Keratinocyte (primary cell): ENCODE data around the gene PNCK. TPM values are rescaled to one million over a fixed set of nuclear protein-coding genes. Genes with fewer than 3 reads are reported as not detected.

Source experiments
- DNase-seq: peaks from one replicate; pipeline ENCODE4 v3.0.0-alpha.2; 2011; ENCODE audit warnings: low read depth, missing footprints, low spot score
- FAIRE-seq: peaks from 2 replicates; lab custom pipeline; 2011; peaks lifted over from hg19 to GRCh38; lab: Jason Lieb, UNC
- H2AFZ ChIP-seq: 2 replicates; pipeline ENCODE4 v1.6.0; 2012; ENCODE audit warnings: low read length, control low read depth, inconsistent platforms; ENCODE audit not compliant: control insufficient read depth
- H3K27ac ChIP-seq: 2 replicates; pipeline ENCODE4 v1.5.1; 2011; ENCODE audit warnings: low read length; ENCODE audit not compliant: control insufficient read depth, insufficient read depth
- H3K27me3 ChIP-seq: 3 replicates; pipeline ENCODE4 v1.6.0; 2011; ENCODE audit warnings: low read length; ENCODE audit not compliant: control insufficient read depth, insufficient read depth; ENCODE audit errors: extremely low read depth
- H3K36me3 ChIP-seq, 2 experiments: 2 replicates in 1 of 2; 3 replicates in 1 of 2; pipeline ENCODE4 v1.5.1; 2011; ENCODE audit warnings: low read length in 2 of 2, mild to moderate bottlenecking in 1 of 2; ENCODE audit not compliant: control insufficient read depth in 2 of 2, insufficient read depth in 2 of 2; ENCODE audit errors: extremely low read depth in 1 of 2
- H3K4me1 ChIP-seq: 3 replicates; pipeline ENCODE4 v1.5.1; 2011; ENCODE audit warnings: low read length; ENCODE audit not compliant: control insufficient read depth, insufficient read depth; ENCODE audit errors: extremely low read depth
- H3K4me2 ChIP-seq: 3 replicates; pipeline ENCODE4 v1.6.0; 2011; ENCODE audit warnings: low read depth, low read length; ENCODE audit not compliant: control insufficient read depth, insufficient read depth; ENCODE audit errors: extremely low read depth
- H3K4me3 ChIP-seq, 3 experiments: fragments of 200-600 bp in 1 of 3; sonication (generic) in 1 of 3; 2 replicates in 2 of 3; 3 replicates in 1 of 3; pipeline ENCODE4 v1.5.1; 2011 to 2016; ENCODE audit warnings: low read length in 3 of 3, mild to moderate bottlenecking in 3 of 3, control low read depth in 2 of 3, inconsistent platforms in 1 of 3, low read depth in 1 of 3, mixed read lengths in 1 of 3, mixed run types in 1 of 3, moderate library complexity in 1 of 3; ENCODE audit not compliant: control insufficient read depth in 2 of 3, insufficient read depth in 2 of 3; ENCODE audit errors: extremely low read depth in 1 of 3
- H3K79me2 ChIP-seq: 2 replicates; pipeline ENCODE4 v1.6.0; 2012; ENCODE audit warnings: low read length; ENCODE audit not compliant: control insufficient read depth, insufficient read depth
- H3K9ac ChIP-seq: 3 replicates; pipeline ENCODE4 v1.6.0; 2011; ENCODE audit warnings: low read length; ENCODE audit not compliant: control insufficient read depth, insufficient read depth; ENCODE audit errors: extremely low read depth
- H3K9me1 ChIP-seq: 3 replicates; pipeline ENCODE4 v1.6.0; 2011; ENCODE audit warnings: low read length; ENCODE audit not compliant: control insufficient read depth, insufficient read depth; ENCODE audit errors: extremely low read depth
- H3K9me3 ChIP-seq: 2 replicates; pipeline ENCODE4 v1.5.1; 2012; ENCODE audit warnings: low read depth, low read length; ENCODE audit not compliant: control insufficient read depth
- H4K20me1 ChIP-seq: 3 replicates; pipeline ENCODE4 v1.6.0; 2011; ENCODE audit warnings: low read length; ENCODE audit not compliant: control insufficient read depth, insufficient read depth; ENCODE audit errors: extremely low read depth
- CTCF ChIP-seq, 3 experiments: IDR thresholded peaks in 1 of 3; conservative IDR thresholded peaks in 1 of 3; optimal IDR thresholded peaks in 1 of 3; 2 replicates in 2 of 3; 3 replicates in 1 of 3; pipeline versions ENCODE3 to v1.5.1; 2011; ENCODE audit warnings: low read length in 3 of 3, mild to moderate bottlenecking in 3 of 3, moderate library complexity in 2 of 3, control low read depth in 1 of 3, inconsistent platforms in 1 of 3; ENCODE audit not compliant: insufficient read depth in 2 of 3; ENCODE audit errors: extremely low read depth in 1 of 3
- EZH2 ChIP-seq: IDR thresholded peaks from one replicate; pipeline ENCODE4 v1.6.1; 2012; ENCODE audit warnings: inconsistent platforms, mild to moderate bottlenecking, low read length, moderate library complexity
- dilution Hi-C: fragments of 300-500 bp; cut with MboI; formaldehyde crosslinking; loops from one replicate; pipeline ENCODE4 v1.7.0; 2020; ENCODE audit warnings: low sequenced_read_pairs; ENCODE audit not compliant: extremely low pct_ligation_motif_present
- polyA plus RNA-seq, 5 experiments: library from polyadenylated mRNA; depleted of rRNA in 3 of 5; stranded (reverse) in 3 of 5; stranded (forward) in 1 of 5; unstranded in 1 of 5; fragments of >200 nt; gene quantifications; 1 replicate in 1 of 5; 2 replicates in 3 of 5; 3 replicates in 1 of 5; pipeline versions ENCODE4 v1.2.1 to v1.2.3, GENCODE V29; 2011 to 2012; ENCODE audit warnings: missing spikeins in 2 of 5, low read depth in 1 of 5, low replicate concordance in 1 of 5

The PNCK gene
- polyA plus RNA-seq, 1 donor (not counting 4 experiments of a cell fraction or from before 2014, with no cell fraction given) = 0.24 TPM

GRCh38 chrX:153669901-153670731 is 3.5 kb downstream of the PNCK start:
- Histone ChIP-seq H3K4me1 (no peaks in the 10 kb centered on the region), H3K4me2 (no peak overlapping the region), H2AFZ (no peak overlapping the region), H3K27me3 (no peaks in the 10 kb centered on the region), H3K27ac (no peak overlapping the region), H3K9me3 (no peaks in the 10 kb centered on the region), H3K9me1 (no peaks in the 10 kb centered on the region), H3K9ac (no peak overlapping the region), H4K20me1 (no peaks in the 10 kb centered on the region), H3K4me3 (no peak overlapping the region), H3K36me3 (no peaks in the 10 kb centered on the region), H3K79me2 (no peaks in the 10 kb centered on the region)
- FAIRE-seq = no peak
- dilution Hi-C loops = no loop called here
- no peak for DNase-seq
- TF ChIP-seq EZH2 = no peak
- no peak for TF ChIP-seq CTCF (optimal IDR thresholded peaks at IDR 0.05 in 1 of 3, IDR thresholded peaks at IDR 0.05 in 1 of 3, conservative IDR thresholded peaks at IDR 0.05 in 1 of 3; ENCODE audit: extremely low read depth in 1 of 3, insufficient read depth in 2 of 3, low read length in 3 of 3)

- Histone ChIP-seq H4K20me1 (no peaks in the 10 kb centered on the region), H2AFZ (no peak overlapping the region), H3K79me2 (no peaks in the 10 kb centered on the region), H3K9me3 (no peaks in the 10 kb centered on the region), H3K4me3 (no peak overlapping the region), H3K27me3 (no peaks in the 10 kb centered on the region), H3K36me3 (no peaks in the 10 kb centered on the region), H3K4me2 (no peak overlapping the region), H3K9me1 (no peaks in the 10 kb centered on the region), H3K27ac (no peak overlapping the region), H3K4me1 (no peaks in the 10 kb centered on the region), H3K9ac (no peak overlapping the region)
- FAIRE-seq (no peak), DNase-seq (no peak)
- peak in 2 of 3 experiments; percentile 53 to 84 for TF ChIP-seq CTCF (optimal IDR thresholded peaks at IDR 0.05 in 1 of 3, IDR thresholded peaks at IDR 0.05 in 1 of 3, conservative IDR thresholded peaks at IDR 0.05 in 1 of 3; ENCODE audit: extremely low read depth in 1 of 3, insufficient read depth in 2 of 3, low read length in 3 of 3)
- TF ChIP-seq EZH2 = no peak
- dilution Hi-C loops = no loop called here
Observed at GRCh38 chrX:153669174-153669890, 4.3 kb downstream of the PNCK start.
